Right lobe of liver (tissue), 4 donors: ENCODE results near the gene COL25A1.

Source experiments
- POLR2A ChIP-seq: fragments of 450-650 bp; IDR thresholded peaks from one replicate; pipeline ENCODE4 v1.6.1; 2017; ENCODE audit warnings: antibody characterized with exemption, mild to moderate bottlenecking
- TF ChIP-seq, protein P1 (sequence below), 4 donors: fragments of 200-600 bp in 3 of 4; fragments of 450-650 bp in 1 of 4; IDR thresholded peaks; one replicate each; pipeline versions ENCODE4 v1.5.1 to v1.8.0; 2016 to 2022; ENCODE audit warnings: antibody characterized with exemption in 4 of 4, mild to moderate bottlenecking in 2 of 4
- donor health status: DM: no; HTN: no; CAD: no.
- donor health status: DM: no; HTN: no; CAD: no.
- donor health status: DM: no; HTN: yes; CAD: no.

DNA sequence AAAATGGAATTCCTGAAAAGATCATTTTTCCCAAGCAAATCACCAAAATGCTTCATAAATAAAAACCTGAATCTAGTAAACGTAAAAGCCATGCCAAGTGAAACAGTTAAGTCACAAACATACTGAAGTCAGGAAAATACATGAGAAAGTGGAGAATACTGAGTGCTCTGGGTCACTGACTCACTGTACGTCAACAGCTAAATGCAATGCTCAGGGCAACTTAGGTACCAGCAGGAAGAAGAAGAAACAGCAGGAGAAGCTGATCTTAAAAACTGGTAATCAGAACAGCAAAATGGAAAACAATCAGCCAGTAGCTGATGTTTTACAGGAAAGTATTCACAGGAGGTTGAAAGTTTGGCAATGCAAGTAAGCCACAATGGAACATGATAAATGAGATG is 287.0 kb downstream of the COL25A1 start:
- TF ChIP-seq, protein P1, sequence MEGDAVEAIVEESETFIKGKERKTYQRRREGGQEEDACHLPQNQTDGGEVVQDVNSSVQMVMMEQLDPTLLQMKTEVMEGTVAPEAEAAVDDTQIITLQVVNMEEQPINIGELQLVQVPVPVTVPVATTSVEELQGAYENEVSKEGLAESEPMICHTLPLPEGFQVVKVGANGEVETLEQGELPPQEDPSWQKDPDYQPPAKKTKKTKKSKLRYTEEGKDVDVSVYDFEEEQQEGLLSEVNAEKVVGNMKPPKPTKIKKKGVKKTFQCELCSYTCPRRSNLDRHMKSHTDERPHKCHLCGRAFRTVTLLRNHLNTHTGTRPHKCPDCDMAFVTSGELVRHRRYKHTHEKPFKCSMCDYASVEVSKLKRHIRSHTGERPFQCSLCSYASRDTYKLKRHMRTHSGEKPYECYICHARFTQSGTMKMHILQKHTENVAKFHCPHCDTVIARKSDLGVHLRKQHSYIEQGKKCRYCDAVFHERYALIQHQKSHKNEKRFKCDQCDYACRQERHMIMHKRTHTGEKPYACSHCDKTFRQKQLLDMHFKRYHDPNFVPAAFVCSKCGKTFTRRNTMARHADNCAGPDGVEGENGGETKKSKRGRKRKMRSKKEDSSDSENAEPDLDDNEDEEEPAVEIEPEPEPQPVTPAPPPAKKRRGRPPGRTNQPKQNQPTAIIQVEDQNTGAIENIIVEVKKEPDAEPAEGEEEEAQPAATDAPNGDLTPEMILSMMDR (IDR thresholded peaks at IDR 0.05) = no peak
- no peak for TF ChIP-seq POLR2A
